ENCODE measurements around the gene RTRAF.

RTRAF gene

DNA sequence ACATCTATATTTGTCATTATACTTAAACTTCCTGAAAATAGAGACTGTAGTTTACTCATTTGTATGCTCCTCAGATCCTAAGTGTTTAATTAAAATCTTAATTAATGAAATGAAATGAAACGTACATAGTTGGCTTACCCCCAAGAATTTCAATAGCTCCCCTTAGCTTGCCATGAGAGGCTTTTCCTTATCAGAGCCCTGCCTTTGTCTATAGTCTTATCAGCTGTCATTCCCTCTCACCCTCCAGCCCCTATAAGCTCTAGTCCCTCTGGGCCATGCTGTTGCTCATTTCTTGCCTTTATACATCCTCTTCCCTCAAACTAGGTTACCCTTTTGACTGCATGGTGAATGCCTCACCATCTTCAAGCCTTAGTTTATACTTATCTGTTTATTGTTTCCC, 1.1 kb upstream of the RTRAF start:
- no peak for DNase-seq
- intact Hi-C loops (cut with DNase I), result no loop called here

DNA sequence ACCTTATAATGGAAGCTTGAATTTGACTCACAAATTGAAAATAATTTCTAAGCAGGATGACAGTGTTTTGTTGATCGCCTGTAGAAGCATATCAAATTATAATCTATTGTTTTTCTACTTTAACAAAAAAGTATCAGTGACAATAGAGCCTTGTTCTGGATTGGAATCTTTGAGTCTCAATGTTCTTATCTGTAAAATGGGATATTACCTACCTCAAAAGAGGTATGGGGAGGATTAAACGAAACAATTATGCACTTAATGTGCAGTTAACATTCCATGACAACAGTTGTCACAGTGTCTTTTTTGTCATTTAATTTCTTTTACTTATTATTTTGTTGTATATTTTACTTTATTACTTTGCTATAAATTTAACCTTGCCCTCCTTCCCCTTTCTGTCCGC, 1.1 kb downstream of the RTRAF start:
- DNase-seq, result no peak
- intact Hi-C loops (cut with DNase I), result loop anchor here (10.0 kb wide), 1 partner anchor 134 kb away; no protein-coding TSS in a partner anchor

DNA sequence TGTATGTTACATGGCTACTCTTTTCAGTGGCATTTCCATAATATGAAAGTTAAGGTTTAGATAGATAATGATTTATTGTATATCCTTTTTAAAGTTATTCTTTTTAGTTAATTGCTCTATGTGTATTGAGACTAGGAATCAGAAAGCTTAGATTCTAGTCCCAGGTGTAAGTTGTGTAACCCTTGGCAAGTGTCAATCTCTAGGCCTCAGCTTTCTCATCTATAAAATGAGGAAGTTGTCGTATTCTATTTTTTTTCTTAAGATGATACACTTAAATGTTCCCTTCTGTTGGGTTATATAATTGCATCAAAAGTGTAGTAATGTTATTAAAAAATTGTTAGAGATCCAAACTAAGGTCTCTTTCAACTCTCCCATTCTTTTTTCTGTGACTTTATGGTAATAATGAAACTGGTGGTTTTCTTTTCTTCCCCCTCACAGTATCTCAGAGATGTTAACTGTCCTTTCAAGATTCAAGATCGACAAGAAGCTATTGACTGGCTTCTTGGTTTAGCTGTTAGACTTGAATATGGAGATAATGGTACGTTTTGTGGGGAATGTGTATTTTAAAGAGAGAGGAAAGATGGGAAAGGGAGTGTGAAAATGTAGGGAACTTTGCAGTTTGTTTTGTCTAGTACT, 4.1 kb downstream of the RTRAF start:
- intact Hi-C loops (cut with DNase I), result loop anchor here (10.0 kb wide), 1 partner anchor 131 kb away; no protein-coding TSS in a partner anchor
- DNase-seq, result no peak

DNA sequence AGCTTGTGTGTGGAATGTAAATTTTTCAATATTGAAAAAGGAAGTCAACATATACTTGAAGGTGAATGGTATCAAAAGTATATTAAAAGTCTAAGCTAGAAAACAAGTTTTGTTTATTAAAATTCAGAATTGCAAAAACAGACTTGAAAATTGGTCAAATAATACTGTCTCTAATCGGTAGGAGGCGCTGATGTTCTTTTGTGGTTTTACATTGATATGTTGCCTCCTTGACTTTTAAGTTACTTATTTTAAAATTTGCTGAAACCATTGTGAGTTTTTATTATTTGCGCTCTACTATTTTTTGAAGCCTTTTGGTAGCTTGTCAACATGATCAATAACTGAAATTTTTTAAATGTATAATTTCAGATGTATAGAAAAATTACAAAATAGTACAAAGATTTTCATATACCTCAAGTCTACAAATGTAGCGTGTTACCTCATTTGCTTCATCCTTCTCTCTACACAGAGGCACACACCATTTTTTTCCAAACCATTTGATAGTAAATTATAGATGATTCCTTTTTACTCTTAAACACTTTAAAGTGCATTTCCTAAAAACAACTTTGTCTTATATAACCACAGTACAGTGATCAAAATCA, 6.9 kb downstream of the RTRAF start:
- DNase-seq, result peak in 1 of 42 donors; percentile 48
- intact Hi-C loops (cut with DNase I), result loop anchor here (10.0 kb wide), 1 partner anchor 129 kb away; no protein-coding TSS in a partner anchor

DNA sequence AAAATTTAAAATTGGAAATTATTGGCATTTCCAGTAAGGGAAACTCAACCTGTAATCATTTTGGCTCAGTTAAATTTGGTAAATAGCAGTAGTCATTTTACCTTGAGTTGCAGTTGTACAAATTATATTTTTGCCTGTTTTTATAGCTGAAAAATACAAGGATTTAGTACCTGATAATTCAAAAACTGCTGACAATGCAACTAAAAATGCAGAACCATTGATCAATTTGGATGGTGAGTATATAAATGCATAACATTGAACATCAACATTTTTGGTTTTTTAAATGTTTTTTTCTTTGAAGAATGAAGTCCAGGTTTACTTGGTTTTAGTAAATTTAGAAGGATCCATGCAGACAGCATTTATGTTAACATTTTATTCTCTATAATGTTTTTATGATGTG, 9.0 kb downstream of the RTRAF start:
- DNase-seq, result no peak
- intact Hi-C loops (cut with DNase I), result loop anchor here (10.0 kb wide), 1 partner anchor 126 kb away; no protein-coding TSS in a partner anchor

DNA sequence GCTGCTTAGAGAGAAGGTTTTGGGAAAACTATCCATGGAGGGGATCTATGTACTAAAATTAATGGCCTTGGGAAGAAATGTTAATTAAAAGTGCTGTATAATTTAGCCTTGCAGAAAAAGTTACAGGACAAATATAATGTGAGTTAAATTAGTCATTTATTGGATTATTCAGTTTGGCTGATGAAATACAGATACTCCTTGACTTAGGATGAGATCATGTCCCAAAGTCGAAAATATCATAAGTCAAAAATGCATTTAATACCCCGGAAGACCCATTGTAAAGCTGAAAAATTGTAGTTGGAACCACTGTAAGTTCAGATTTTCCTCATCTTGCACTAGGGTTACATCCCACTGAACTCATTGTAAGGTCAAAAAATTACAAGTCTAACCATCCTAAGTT, 9.7 kb downstream of the RTRAF start:
- no peak for DNase-seq
- intact Hi-C loops (cut with DNase I), result loop anchor here (10.0 kb wide), 1 partner anchor 126 kb away; no protein-coding TSS in a partner anchor

DNA sequence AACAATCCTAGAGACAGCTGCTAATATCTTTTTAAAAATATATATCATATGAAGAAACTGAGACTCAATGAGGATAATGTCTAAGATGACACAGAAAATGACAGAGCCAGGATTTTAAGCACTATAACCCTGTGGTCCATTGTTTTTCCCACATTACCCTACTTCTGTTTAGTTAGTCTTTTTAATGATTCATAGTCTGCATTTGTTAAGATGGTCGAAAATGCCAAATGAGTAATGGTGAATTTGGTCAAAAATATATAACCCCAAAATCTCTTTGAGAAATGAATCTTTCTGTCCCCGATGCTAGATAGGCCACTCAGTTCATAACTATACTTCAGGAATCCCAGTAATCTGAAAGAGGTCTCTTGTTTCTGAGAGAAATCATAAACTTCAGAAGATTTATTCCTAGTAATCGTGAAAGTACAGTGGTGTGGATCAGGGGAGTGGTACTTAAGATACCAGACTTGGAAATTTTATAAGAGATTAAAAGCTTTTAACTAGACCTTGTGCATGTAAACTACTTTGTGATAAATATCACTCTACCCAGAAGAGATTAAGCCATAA, 10.8 kb downstream of the RTRAF start:
- intact Hi-C loops (cut with DNase I), result no loop called here

DNA sequence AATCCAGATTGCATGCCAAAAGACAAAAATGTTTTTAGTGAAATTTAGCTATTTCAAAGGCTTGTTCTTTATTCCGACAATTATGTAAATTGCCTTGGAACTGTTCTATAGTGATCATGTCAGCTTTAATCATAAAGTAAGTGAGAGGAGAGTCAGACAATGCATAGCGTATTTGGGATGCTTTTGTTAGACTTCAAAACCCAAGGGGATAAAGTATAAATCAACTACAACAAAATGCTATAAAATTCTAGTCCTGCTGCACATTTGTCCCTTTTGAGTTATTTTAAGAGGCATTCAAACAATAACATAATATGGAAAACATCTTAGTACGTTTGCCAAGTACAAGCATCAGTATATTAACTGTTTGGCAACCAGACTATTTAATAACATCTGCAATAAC, 11.3 kb downstream of the RTRAF start:
- intact Hi-C loops (cut with DNase I), result no loop called here
- DNase-seq, result no peak

More for the DNA sequence above, 10.8 kb downstream of the RTRAF start:
- DNase-seq, result no peak

DNA sequence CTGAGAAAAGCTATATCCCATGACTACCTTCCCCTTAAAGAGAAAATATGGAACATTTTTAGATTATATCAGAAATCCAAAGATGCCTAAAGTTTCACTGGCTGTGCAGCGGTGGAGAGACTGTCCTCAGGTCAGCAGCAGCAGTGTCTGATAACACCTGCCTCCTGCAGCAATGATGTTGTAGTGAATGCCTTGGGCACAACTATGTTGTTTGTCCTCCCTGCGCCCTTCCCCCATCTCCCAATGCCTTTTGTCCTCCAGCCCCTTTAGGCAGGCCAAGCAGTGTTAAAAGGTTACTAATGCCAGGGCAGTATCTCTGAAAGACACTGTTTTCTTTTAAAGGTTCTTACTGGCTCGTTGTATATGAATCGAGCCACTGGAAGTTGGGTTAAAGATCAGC, 13.2 kb downstream of the RTRAF start:
- no peak for DNase-seq
- intact Hi-C loops (cut with DNase I), result no loop called here

DNA sequence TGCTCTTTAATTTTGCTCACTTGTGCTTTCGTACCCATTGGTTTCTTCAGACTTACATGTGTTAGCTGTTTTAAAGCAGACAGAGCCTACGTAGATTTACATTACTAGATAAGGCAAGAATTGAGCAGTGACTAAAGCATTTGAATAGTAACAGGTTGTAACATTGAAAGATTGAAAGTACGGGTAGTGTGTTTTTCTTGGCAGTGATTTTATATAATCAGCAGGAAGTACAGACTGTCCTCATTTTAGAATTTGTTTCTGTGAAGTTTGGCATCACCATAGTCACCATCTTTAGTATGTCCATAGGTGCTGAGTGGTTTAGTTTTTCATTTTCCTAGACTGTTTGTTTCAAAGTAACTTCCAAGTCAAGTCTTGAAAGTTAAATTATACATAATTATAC, 14.0 kb downstream of the RTRAF start:
- intact Hi-C loops (cut with DNase I), result no loop called here

DNA sequence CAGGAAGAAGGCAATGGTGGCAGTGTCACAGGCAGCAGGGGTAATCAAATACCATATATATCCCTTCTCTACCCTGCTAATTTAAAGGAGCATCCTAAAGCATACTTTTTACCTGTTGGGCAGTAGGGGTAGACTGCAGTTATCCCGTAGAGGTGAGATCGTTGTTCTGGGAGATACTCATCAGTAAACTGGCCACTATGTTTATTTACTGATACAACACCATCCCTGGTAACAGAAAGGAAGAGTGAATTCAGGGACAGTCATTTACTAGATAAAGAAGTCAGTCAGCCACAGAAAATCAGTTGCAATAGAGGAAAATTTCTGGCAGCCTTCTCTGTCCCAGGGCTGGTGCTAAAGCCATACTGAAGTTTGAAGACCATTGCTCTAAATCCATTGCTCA, 16.3 kb downstream of the RTRAF start:
- intact Hi-C loops (cut with DNase I), result no loop called here
- DNase-seq, result no peak

More for the DNA sequence above, 14.0 kb downstream of the RTRAF start:
- DNase-seq, result no peak

DNA sequence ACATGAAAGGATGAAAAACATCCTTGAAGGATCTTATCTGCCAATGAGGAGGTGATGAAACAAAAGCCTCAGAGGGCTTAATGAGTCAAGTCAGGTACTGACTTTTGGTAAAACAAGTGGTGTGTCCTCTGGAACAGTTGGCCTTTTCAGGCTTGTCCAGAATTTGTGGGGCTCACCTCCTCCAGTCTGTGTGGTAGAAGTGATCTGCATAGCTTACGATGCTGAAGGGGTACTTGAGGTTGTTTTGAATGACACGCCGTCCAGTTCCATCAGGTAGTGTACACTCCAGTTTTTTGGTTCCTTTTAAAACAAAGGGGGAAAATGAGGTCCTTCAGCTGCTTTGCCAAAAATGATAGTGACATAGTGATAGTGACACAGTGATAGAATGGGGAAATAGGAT, 17.0 kb downstream of the RTRAF start:
- intact Hi-C loops (cut with DNase I), result no loop called here
- no peak for DNase-seq

DNA sequence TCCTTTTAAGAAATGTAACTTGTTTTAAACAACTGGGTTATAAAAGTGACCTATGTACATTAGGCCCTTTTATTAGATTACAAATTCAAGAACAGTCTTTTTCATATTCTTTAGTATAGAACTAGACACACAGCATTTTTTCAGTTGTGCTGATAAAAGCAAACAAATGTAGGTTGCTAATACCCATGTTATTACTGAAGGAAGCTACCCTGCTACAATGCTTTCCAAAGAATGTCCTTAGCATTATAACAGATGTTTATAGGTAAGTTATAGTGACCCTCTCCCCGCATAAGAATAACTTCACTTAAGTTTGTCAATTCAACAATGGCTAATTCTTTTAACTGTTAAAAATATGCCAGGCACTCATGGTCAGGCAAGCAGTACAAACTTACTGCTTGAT, 17.9 kb downstream of the RTRAF start:
- no peak for DNase-seq
- intact Hi-C loops (cut with DNase I), result no loop called here

DNA sequence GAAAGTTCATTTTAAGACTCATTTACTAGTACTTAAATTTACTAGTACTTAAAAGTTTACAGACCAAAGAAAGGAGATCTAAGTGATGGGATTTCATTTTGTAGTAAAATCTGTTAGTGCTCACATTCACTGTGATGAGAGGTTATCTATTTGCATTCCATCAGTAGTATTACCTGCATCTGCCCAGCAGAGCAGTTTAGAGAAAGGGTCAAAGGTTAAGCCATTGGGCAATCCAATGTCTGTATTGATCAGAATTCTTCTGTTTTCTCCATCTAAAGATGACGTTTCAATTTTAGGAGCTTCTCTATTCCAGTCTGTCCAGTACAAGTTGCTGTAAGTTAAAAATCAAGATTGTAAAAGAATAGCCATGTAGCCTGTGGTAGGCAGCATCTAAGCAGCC, 18.3 kb downstream of the RTRAF start:
- intact Hi-C loops (cut with DNase I), result no loop called here
- DNase-seq, result no peak

DNA sequence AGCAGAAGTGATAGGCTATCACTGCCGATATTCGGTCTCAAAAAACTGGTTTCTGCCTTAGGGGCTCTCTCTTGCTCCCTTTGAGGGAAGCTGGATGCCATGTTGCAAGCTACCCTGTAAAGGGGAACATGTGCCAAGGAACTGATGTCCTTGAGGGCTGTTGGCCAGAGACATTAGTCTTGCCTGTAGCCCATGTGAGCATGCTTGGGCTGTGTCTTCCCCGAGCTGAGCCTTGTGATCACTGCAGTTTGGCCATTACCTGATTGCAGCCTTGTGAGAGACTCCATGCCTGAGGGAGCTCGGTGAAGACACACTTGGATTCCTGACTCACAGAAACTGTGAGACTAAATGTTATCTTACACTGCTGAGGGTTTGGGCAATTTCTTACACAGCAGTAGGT, 18.8 kb downstream of the RTRAF start:
- no peak for DNase-seq
- intact Hi-C loops (cut with DNase I), result no loop called here

DNA sequence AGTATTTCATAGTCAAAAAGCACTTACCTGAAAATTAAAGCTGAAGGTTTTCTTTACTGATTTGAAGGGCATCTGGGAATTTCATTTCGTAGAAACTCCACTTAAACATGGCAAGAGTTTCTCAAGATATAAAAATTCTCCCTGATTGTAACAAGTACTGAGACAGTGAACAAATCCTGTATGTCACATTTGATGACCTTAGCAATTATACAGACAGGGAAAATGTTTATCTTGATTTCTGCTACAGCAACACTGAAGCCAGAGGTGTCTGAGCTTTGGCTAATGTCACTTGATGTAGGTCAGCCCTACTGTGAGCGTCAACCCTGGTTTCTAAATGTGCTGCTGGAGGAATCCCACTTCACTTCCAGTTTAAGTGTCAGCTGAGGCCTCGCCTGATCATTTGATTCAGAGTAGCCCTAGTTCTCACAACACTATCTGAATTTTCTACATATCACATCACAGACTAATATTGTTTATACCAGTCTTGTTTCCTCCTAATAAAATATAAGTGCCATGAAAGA, 20.9 kb downstream of the RTRAF start:
- no peak for DNase-seq
- intact Hi-C loops (cut with DNase I), result no loop called here

DNA sequence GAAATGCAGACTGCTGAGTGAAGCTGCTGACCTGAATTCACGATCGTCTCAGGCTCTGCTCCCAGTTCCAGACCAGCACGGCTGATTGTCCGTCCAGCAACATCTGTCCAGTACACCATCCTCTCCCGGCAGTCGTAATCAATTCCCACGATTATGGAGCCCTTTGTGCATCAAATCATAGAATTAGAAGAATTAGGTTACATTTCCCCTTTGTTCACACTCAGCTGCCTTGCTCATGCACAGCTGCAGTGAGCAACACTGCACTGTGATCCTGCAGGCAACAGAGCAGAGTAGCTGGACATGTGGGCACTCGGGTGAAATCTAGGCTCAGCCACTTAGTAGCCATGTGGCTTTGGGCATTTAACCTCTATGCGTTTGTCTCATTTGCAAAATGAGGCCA, 22.2 kb downstream of the RTRAF start:
- DNase-seq, result peak in 23 of 42 donors; percentile 12 to 65 (median 40)
- intact Hi-C loops (cut with DNase I), result no loop called here

DNA sequence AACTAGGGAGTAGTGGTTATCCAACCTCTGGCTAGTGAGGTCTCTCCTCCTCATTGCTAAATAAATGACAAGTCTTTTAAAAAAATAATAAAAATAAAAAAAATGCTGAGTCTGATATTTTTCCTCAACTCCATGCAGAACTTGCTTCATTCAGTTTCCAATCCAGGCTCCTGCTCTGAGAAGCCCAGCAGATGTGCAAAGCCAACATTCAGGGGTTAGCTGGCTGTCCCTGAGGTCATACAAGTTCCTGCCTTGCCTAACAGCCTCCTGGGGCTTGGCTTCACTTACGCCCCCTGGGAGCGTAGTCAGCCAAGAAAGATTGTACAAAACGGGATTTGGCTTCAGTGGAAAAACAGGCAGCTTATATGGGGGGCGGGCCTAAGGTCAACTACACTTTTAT, 23.3 kb downstream of the RTRAF start:
- no peak for DNase-seq
- intact Hi-C loops (cut with DNase I), result no loop called here

DNA sequence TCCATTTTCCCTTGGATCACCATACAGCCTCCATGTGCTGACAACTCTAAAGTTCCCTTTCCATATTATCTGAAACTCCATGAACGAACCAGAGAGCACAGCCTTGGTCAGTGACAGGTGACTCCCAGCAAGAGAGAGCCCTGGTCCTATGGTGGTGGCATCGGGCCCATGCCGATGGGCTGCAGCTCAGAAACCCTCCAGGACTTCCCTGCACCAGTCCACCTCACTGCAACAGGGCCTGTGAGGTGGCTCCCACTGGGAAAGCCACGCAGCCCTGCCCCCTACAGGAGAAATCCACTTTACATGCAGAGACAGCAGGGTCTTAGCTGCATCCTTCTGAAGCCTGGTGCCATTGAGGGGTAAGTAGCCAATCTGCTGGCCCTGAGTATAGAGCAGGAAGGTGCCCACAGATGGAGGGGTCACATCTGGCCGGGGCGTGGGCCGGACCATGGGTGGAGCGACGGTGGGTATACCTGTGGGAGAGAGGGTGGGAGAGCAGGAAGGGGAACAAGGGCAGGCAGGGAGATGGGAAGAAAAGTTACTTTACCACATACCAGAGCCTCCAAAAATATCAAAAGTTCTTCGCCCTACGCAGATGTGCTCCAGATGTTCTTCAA, 24.7 kb downstream of the RTRAF start:
- DNase-seq, result peak in 19 of 42 donors; percentile 10 to 70 (median 36)
- intact Hi-C loops (cut with DNase I), result no loop called here

Measured in head of caudate nucleus (tissue), 42 donors.